Panc1 (cell line): ENCODE data around the gene PAK1IP1. TPM values are rescaled to one million over a fixed set of nuclear protein-coding genes. Genes with fewer than 3 reads are reported as not detected.
"Not testable (repeated sequence)": the region's sequence is repeated elsewhere in the genome, so short reads cannot be mapped to it uniquely, and the experiment has no call there.

Source experiments
- ATAC-seq: fragments of 200-7000 bp; cut with Tn5 transposase; 2 replicates; pipeline ENCODE4 v1.9.1; 2020; ENCODE audit warnings: mild to moderate bottlenecking, moderate library complexity
- BruUV-seq: library from RNA; stranded (reverse); fragments of 400-500 nt; replicated peaks from 2 replicates; lab custom pipeline; 2021; lab: Mats Ljungman, UMichigan
- CTCF ChIA-PET: fragments of 300-600 bp; sonication (Branson Sonifier 250); formaldehyde crosslinking; loops from one replicate; lab custom pipeline; 2022; ENCODE audit warnings: antibody characterized with exemption; lab: Charles Lee
- POLR2A ChIA-PET: fragments of 300-600 bp; sonication (Branson Sonifier 250); formaldehyde crosslinking; loops from one replicate; lab custom pipeline; 2022; ENCODE audit warnings: antibody characterized with exemption; lab: Charles Lee
- DNase-seq: peaks from one replicate; pipeline ENCODE4 v3.0.0-alpha.2; 2010; ENCODE audit warnings: low read depth, low spot score
- H3K27ac ChIP-seq: 2 replicates; pipeline ENCODE4 v1.5.1; 2011; ENCODE audit warnings: mild to moderate bottlenecking, low read length, inconsistent platforms
- H3K27me3 ChIP-seq: fragments of 200-500 bp; sonication (Bioruptor generic); 2 replicates; pipeline ENCODE4 v1.6.0; 2014; ENCODE audit warnings: low read length, inconsistent platforms; ENCODE audit not compliant: control insufficient read depth, insufficient read depth
- H3K36me3 ChIP-seq: fragments of 200-500 bp; sonication (Bioruptor generic); 2 replicates; pipeline ENCODE4 v1.5.1; 2014; ENCODE audit warnings: inconsistent platforms, mild to moderate bottlenecking, low read length, moderate library complexity; ENCODE audit not compliant: control insufficient read depth, insufficient read depth
- H3K4me1 ChIP-seq: 2 replicates; pipeline ENCODE4 v1.5.1; 2011; ENCODE audit warnings: inconsistent platforms, mild to moderate bottlenecking, low read length, moderate library complexity; ENCODE audit not compliant: control insufficient read depth, insufficient read depth
- H3K4me3 ChIP-seq, 2 experiments: 2 replicates each; pipeline ENCODE4 v1.5.1; 2011 to 2012; ENCODE audit warnings: low read depth in 2 of 2, low read length in 2 of 2, mild to moderate bottlenecking in 2 of 2, inconsistent platforms in 1 of 2, moderate library complexity in 1 of 2
- H3K9me3 ChIP-seq: fragments of 200-500 bp; sonication (Bioruptor generic); 2 replicates; pipeline ENCODE4 v1.5.1; 2014; ENCODE audit warnings: low read depth, mild to moderate bottlenecking, inconsistent platforms, low read length, moderate library complexity; ENCODE audit not compliant: control insufficient read depth, insufficient read depth
- POLR2AphosphoS5 ChIP-seq: IDR thresholded peaks from 2 replicates; pipeline ENCODE4 v1.6.1; 2012; ENCODE audit warnings: mild to moderate bottlenecking, low read depth, low read length, moderate library complexity
- SIN3A ChIP-seq: IDR thresholded peaks from 2 replicates; pipeline ENCODE4 v1.6.1; 2012; ENCODE audit warnings: low read depth, mild to moderate bottlenecking, low read length, moderate library complexity, borderline replicate concordance; ENCODE audit not compliant: insufficient read depth
- TCF7L2 ChIP-seq: IDR thresholded peaks from 2 replicates; pipeline ENCODE4 v1.6.1; 2011; ENCODE audit warnings: mild to moderate bottlenecking, low read depth, low read length, inconsistent platforms
- in situ Hi-C: cut with HindIII; loops from 2 replicates; pipeline ENCODE4 v1.10.0; 2016; ENCODE audit warnings: low sequenced_read_pairs, low pct_unique_long_range_greater_than_20kb
- intact Hi-C: fragments of 100-400 bp; cut with micrococcal nuclease; formaldehyde crosslinking; loops from one replicate; pipeline ENCODE4 v1.10.0; 2022; ENCODE audit not compliant: unreplicated experiment
- total RNA-seq: library from RNA; stranded (reverse); gene quantifications from one replicate; pipeline ENCODE4 v1.2.1, GENCODE V29; 2021; ENCODE audit not compliant: unreplicated experiment
- TF ChIP-seq, protein P1 (sequence below), 2 experiments: IDR thresholded peaks; 2 replicates each; pipeline ENCODE4 v1.6.1; 2011 to 2012; ENCODE audit warnings: low read depth in 2 of 2, control low read depth in 1 of 2, low read length in 1 of 2, mild to moderate bottlenecking in 1 of 2, moderate library complexity in 1 of 2; ENCODE audit not compliant: insufficient read depth in 1 of 2
- TF ChIP-seq, protein P2 (sequence below): fragments of 450-650 bp; IDR thresholded peaks from 2 replicates; pipeline ENCODE4 v1.5.1; 2017; ENCODE audit warnings: mild to moderate bottlenecking

PAK1IP1 gene
- total RNA-seq, 1 experiment from 2014 or later, result 27.3 TPM

DNA sequence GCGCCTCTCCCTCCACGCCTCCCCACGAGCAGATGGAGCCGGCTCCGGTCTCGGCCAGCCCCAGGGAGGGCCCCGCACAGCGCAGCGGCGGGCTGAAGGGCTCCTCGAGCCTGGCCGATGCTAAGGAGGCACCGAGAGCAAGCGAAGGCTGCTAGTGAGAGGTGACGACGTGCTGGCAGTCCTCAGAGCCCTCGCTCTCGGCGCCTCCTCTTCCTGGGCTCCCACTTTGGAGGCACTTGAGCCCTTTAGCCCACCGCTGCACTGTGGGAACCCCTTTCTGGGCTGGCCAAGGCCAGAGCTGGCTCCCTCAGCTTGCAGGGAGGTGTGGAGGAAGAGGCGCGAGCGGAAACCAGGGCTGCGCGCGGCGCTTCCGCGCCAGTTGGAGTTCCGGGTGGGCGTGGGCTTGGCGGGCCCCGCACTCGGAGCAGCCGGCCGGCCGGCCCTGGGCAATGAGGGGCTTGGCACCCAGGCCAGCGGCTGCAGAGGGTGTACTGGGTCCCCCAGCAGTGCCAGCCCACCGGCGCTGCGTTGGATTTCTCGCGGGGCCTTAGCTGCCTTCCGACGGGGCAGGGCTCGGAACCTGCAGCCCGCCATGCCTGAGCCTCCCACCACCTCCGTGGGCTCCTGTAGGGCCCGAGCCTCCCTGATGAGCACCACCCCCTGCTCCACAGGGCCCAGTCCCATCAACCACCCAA, 25.6 kb downstream of the PAK1IP1 start:
- H3K27ac ChIP-seq, result no peak overlapping the region
- POLR2A ChIA-PET, result interaction anchor here (0.6 kb wide), 1 partner anchor 29 kb away, joined by 3 read pairs; no protein-coding TSS in a partner anchor
- TF ChIP-seq POLR2AphosphoS5 (no peak), TCF7L2 (no peak), SIN3A (no peak)
- TF ChIP-seq, protein P1, sequence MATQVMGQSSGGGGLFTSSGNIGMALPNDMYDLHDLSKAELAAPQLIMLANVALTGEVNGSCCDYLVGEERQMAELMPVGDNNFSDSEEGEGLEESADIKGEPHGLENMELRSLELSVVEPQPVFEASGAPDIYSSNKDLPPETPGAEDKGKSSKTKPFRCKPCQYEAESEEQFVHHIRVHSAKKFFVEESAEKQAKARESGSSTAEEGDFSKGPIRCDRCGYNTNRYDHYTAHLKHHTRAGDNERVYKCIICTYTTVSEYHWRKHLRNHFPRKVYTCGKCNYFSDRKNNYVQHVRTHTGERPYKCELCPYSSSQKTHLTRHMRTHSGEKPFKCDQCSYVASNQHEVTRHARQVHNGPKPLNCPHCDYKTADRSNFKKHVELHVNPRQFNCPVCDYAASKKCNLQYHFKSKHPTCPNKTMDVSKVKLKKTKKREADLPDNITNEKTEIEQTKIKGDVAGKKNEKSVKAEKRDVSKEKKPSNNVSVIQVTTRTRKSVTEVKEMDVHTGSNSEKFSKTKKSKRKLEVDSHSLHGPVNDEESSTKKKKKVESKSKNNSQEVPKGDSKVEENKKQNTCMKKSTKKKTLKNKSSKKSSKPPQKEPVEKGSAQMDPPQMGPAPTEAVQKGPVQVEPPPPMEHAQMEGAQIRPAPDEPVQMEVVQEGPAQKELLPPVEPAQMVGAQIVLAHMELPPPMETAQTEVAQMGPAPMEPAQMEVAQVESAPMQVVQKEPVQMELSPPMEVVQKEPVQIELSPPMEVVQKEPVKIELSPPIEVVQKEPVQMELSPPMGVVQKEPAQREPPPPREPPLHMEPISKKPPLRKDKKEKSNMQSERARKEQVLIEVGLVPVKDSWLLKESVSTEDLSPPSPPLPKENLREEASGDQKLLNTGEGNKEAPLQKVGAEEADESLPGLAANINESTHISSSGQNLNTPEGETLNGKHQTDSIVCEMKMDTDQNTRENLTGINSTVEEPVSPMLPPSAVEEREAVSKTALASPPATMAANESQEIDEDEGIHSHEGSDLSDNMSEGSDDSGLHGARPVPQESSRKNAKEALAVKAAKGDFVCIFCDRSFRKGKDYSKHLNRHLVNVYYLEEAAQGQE (IDR thresholded peaks at IDR 0.05; ENCODE audit: insufficient read depth in 1 of 2, low read depth in 2 of 2, low read length in 1 of 2), result no peak
- TF ChIP-seq, protein P2, sequence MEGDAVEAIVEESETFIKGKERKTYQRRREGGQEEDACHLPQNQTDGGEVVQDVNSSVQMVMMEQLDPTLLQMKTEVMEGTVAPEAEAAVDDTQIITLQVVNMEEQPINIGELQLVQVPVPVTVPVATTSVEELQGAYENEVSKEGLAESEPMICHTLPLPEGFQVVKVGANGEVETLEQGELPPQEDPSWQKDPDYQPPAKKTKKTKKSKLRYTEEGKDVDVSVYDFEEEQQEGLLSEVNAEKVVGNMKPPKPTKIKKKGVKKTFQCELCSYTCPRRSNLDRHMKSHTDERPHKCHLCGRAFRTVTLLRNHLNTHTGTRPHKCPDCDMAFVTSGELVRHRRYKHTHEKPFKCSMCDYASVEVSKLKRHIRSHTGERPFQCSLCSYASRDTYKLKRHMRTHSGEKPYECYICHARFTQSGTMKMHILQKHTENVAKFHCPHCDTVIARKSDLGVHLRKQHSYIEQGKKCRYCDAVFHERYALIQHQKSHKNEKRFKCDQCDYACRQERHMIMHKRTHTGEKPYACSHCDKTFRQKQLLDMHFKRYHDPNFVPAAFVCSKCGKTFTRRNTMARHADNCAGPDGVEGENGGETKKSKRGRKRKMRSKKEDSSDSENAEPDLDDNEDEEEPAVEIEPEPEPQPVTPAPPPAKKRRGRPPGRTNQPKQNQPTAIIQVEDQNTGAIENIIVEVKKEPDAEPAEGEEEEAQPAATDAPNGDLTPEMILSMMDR, result no peak
- CTCF ChIA-PET, result no interaction called here
- DNase-seq, result no peak
- H3K27me3 ChIP-seq, result no peaks in the 10 kb centered on the region
- H3K36me3 ChIP-seq, result no peaks in the 10 kb centered on the region
- H3K4me1 ChIP-seq, result peaks cover 16% of the 10 kb centered on the region
- intact Hi-C loops (no loop called here), in situ Hi-C loops (no loop called here)
- BruUV-seq, result no TSS peak
- ATAC-seq, result no peak
- H3K9me3 ChIP-seq, result no peaks in the 10 kb centered on the region
- peak overlapping the region in 1 of 2 experiments; percentile 11; a peak in 1 of 4 replicates for H3K4me3 ChIP-seq

DNA sequence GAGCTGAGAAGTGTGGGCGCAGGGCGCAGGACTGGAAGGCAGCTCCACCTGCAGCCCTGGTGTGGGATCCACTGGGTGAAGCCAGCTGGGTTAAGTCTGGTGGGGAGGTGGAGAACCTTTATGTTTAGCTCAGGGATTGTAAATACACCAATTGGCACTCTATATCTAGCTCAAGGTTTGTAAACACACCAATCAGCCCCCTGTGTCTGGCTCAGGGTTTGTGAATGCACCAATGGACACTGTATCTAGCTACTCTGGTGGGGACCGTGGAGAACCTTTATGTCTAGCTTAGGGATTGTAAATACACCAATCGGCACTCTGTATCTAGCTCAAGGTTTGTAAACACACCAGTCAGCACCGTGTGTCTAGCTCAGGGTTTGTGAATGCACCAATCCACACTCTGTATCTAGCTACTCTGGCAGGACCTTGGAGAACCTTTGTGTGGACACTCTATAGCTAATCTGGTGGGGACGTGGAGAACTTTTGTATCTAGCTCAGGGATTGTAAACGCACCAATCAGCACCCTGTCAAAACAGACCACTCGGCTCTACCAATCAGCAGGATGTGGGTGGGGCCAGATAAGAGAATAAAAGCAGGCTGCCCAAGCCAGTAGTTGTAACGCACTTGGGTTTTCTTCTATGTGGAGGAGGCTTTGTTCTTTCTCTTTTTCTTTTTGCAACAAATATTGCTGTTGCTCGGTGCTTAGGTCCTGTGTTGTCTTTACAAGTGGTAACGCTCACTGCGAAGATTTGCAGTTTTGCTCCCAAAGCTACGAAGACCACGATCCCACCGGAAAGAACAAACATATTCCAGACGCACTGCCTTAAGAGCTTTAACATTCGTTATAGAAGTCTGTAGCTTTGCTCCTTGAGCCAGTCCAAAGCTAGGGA, 26.4 kb downstream of the PAK1IP1 start:
- H3K27ac ChIP-seq, result peak overlapping the region; percentile 95
- DNase-seq, result not testable (repeated sequence)

More for the DNA sequence above, 26.4 kb downstream of the PAK1IP1 start:
- BruUV-seq, H3K9me3 ChIP-seq, H3K27me3 ChIP-seq, in situ Hi-C loops, ATAC-seq, POLR2A ChIA-PET, H3K4me3 ChIP-seq, intact Hi-C loops, H3K36me3 ChIP-seq: not testable (repeated sequence)
- CTCF ChIA-PET, result interaction anchor here (0.6 kb wide), 1 partner anchor 39 kb away, joined by 5 read pairs; no protein-coding TSS in a partner anchor
- H3K4me1 ChIP-seq, result peaks cover 18% of the 10 kb centered on the region
